GM23338 (cell line): ENCODE measurements around the gene SLC66A3. TPM values are rescaled to one million over a fixed set of nuclear protein-coding genes. Genes with fewer than 3 reads are reported as not detected.

ENCODE experiments used
- ATAC-seq: fragments of 200-7000 bp; cut with Tn5 transposase; 3 replicates; pipeline ENCODE4 v1.9.1; 2020
- DNase-seq: peaks from one replicate; pipeline ENCODE4 v3.0.0-alpha.2; 2015; ENCODE audit warnings: low spot score
- H2AFZ ChIP-seq: fragments of 200-600 bp; sonication (generic); 2 replicates; pipeline ENCODE4 v1.8.0; 2016; ENCODE audit warnings: antibody characterized with exemption, mild to moderate bottlenecking, moderate library complexity
- H3F3A ChIP-seq: fragments of 200-600 bp; sonication (generic); replicated peaks from 2 replicates; pipeline ENCODE4 v1.8.0; 2017; ENCODE audit warnings: antibody characterized with exemption, mixed run types, low read depth
- H3K27ac ChIP-seq: fragments of 200-600 bp; sonication (generic); 2 replicates; pipeline ENCODE4 v1.6.1; 2016; ENCODE audit warnings: low read depth
- H3K27me3 ChIP-seq: fragments of 200-600 bp; sonication (generic); 2 replicates; pipeline ENCODE4 v1.8.0; 2016; ENCODE audit warnings: mild to moderate bottlenecking, mixed run types, moderate library complexity; ENCODE audit not compliant: insufficient read depth
- H3K36me3 ChIP-seq: fragments of 200-600 bp; sonication (generic); 2 replicates; pipeline ENCODE4 v1.8.0; 2016; ENCODE audit warnings: mild to moderate bottlenecking; ENCODE audit not compliant: insufficient read depth
- H3K4me1 ChIP-seq: fragments of 200-600 bp; sonication (generic); 2 replicates; pipeline ENCODE4 v1.8.0; 2016; ENCODE audit warnings: mild to moderate bottlenecking, moderate library complexity; ENCODE audit not compliant: insufficient read depth
- H3K4me2 ChIP-seq: fragments of 200-600 bp; sonication (generic); 2 replicates; pipeline ENCODE4 v1.7.1; 2017; ENCODE audit warnings: mixed run types
- H3K4me3 ChIP-seq: fragments of 200-600 bp; sonication (generic); 2 replicates; pipeline ENCODE4 v1.6.1; 2016; ENCODE audit warnings: mixed run types
- H3K79me2 ChIP-seq: fragments of 200-600 bp; sonication (generic); replicated peaks from 2 replicates; pipeline ENCODE4 v1.8.0; 2017; ENCODE audit warnings: mild to moderate bottlenecking; ENCODE audit not compliant: insufficient read depth
- H3K9me2 ChIP-seq: fragments of 200-600 bp; sonication (generic); 2 replicates; pipeline ENCODE4 v1.8.0; 2017; ENCODE audit not compliant: insufficient read depth
- H4K20me1 ChIP-seq: fragments of 200-600 bp; sonication (generic); replicated peaks from 2 replicates; pipeline ENCODE4 v1.8.0; 2017; ENCODE audit warnings: mild to moderate bottlenecking; ENCODE audit not compliant: insufficient read depth
- H3K27ac Mint-ChIP-seq: 2 replicates; pipeline ENCODE4 v1.8.0; 2020; ENCODE audit warnings: inconsistent platforms, mild to moderate bottlenecking, moderate library complexity, mixed read lengths
- H3K27me3 Mint-ChIP-seq: 3 replicates; pipeline ENCODE4 v1.8.0; 2022; ENCODE audit warnings: low read depth, mild to moderate bottlenecking, moderate library complexity, mixed read lengths, inconsistent platforms; ENCODE audit not compliant: insufficient read depth, poor library complexity
- H3K36me3 Mint-ChIP-seq: 3 replicates; pipeline ENCODE4 v1.8.0; 2021; ENCODE audit warnings: low read depth, mild to moderate bottlenecking, inconsistent platforms, moderate library complexity, mixed read lengths
- H3K4me1 Mint-ChIP-seq: 3 replicates; pipeline ENCODE4 v1.8.0; 2020; ENCODE audit warnings: mild to moderate bottlenecking, inconsistent platforms, mixed read lengths
- H3K4me3 Mint-ChIP-seq: 3 replicates; pipeline ENCODE4 v1.8.0; 2021; ENCODE audit warnings: moderate library complexity, mild to moderate bottlenecking, inconsistent platforms, mixed read lengths
- H3K9me3 Mint-ChIP-seq: 3 replicates; pipeline ENCODE4 v1.8.0; 2020; ENCODE audit warnings: moderate library complexity, mild to moderate bottlenecking, inconsistent platforms, mixed read lengths
- CREB1 ChIP-seq: fragments of 250-450 bp; sonication (Bioruptor Pico); IDR thresholded peaks from 2 replicates; pipeline ENCODE4 v1.5.0; 2020; ENCODE audit warnings: low read depth, mild to moderate bottlenecking, moderate library complexity
- EZH2 ChIP-seq: fragments of 200-600 bp; sonication (generic); IDR thresholded peaks from one replicate; pipeline ENCODE4 v1.8.0; 2017; ENCODE audit warnings: antibody characterized with exemption, mild to moderate bottlenecking, low read depth; ENCODE audit not compliant: unreplicated experiment
- EZH2phosphoT487 ChIP-seq: fragments of 200-600 bp; sonication (generic); IDR thresholded peaks from one replicate; pipeline ENCODE4 v1.8.1; 2018; ENCODE audit warnings: antibody characterized with exemption; ENCODE audit not compliant: unreplicated experiment
- POLR2AphosphoS5 ChIP-seq: IDR thresholded peaks from 2 replicates; pipeline ENCODE4 v1.6.1; 2016; ENCODE audit warnings: antibody characterized with exemption, low read depth
- ZNF114 ChIP-seq: fragments of 250-450 bp; sonication (Bioruptor Pico); IDR thresholded peaks from 2 replicates; pipeline ENCODE4 v1.5.0; 2020; ENCODE audit warnings: mild to moderate bottlenecking, moderate library complexity
- polyA plus RNA-seq: library from polyadenylated mRNA; unstranded; fragments of >200 nt; fragmentation: Nextera tagmentation; extraction: Ambion mirVana; gene quantifications from 2 replicates; pipeline ENCODE4 v1.2.1, GENCODE V29; 2016
- total RNA-seq: library from RNA; depleted of rRNA; stranded (reverse); fragments of >200 nt; shearing (Covaris generic); gene quantifications from 2 replicates; pipeline ENCODE4 v1.2.3, GENCODE V29; 2014
- TF ChIP-seq, protein P1 (sequence below), 2 experiments: fragments of 200-600 bp in 1 of 2; sonication (generic) in 1 of 2; conservative IDR thresholded peaks; 2 replicates each; pipeline versions ENCODE4 v1.5.1 to v1.6.1; 2016 to 2017; ENCODE audit warnings: antibody characterized with exemption in 2 of 2, low read depth in 2 of 2, mild to moderate bottlenecking in 2 of 2, moderate library complexity in 1 of 2
- TF ChIP-seq, protein P2 (sequence below): fragments of 250-450 bp; sonication (Bioruptor Pico); IDR thresholded peaks from 2 replicates; pipeline ENCODE4 v1.5.0; 2020; ENCODE audit warnings: mild to moderate bottlenecking, moderate library complexity

Gene SLC66A3
- total and polyA plus RNA-seq, 2 experiments from 2014 or later = 13.7 to 18.4 TPM

DNA sequence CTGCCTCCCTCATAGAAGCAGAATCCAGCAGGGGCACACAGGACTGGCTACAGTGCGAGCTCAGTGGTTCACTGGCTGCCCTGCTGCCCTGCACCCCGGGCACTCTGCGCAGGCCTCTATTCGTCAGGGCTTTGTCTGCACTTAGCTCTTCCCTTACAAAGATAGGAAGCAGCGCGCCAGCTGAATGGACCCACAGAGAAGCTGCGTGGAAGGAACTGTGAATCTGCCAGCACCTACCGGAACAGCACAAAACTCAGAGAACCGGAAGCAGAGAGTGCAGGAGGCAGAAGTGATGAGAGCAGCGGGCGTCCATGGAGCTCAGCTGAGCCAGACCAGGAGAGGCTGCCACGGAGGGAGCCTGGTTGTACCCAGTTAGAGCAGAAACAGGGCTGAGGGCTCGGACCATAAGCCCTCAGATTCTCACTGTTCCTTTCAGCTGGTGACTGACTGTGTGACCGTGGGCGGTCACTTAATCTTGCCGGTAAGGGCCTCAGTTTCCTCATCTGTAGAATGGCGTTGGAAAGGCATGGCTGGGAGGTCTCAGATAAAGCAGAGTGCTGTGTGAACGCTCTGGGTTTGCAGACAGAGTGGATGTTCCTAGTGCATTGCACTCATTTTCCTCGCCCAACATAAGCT is 23.1 kb upstream of the SLC66A3 start:
- H3K4me3 ChIP-seq = no peak overlapping the region
- no peak for ATAC-seq
- H3K4me2 ChIP-seq = peak overlapping the region; percentile 2; the same call in 1 of the 2 replicates
- H3K9me3 Mint-ChIP-seq = no peaks in the 10 kb centered on the region
- H3K27ac Mint-ChIP-seq = peak overlapping the region; percentile 60; the same call in 1 of the 2 replicates
- peaks cover 9% of the 10 kb centered on the region for H3K4me1 Mint-ChIP-seq
- H3K36me3 Mint-ChIP-seq = no peaks in the 10 kb centered on the region
- TF ChIP-seq EZH2phosphoT487 (no peak), CREB1 (no peak), EZH2 (no peak), POLR2AphosphoS5 (no peak), ZNF114 (no peak)
- TF ChIP-seq, protein P1, sequence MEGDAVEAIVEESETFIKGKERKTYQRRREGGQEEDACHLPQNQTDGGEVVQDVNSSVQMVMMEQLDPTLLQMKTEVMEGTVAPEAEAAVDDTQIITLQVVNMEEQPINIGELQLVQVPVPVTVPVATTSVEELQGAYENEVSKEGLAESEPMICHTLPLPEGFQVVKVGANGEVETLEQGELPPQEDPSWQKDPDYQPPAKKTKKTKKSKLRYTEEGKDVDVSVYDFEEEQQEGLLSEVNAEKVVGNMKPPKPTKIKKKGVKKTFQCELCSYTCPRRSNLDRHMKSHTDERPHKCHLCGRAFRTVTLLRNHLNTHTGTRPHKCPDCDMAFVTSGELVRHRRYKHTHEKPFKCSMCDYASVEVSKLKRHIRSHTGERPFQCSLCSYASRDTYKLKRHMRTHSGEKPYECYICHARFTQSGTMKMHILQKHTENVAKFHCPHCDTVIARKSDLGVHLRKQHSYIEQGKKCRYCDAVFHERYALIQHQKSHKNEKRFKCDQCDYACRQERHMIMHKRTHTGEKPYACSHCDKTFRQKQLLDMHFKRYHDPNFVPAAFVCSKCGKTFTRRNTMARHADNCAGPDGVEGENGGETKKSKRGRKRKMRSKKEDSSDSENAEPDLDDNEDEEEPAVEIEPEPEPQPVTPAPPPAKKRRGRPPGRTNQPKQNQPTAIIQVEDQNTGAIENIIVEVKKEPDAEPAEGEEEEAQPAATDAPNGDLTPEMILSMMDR (conservative IDR thresholded peaks at IDR 0.05; ENCODE audit: low read depth in 2 of 2) = no peak
- TF ChIP-seq, protein P2, sequence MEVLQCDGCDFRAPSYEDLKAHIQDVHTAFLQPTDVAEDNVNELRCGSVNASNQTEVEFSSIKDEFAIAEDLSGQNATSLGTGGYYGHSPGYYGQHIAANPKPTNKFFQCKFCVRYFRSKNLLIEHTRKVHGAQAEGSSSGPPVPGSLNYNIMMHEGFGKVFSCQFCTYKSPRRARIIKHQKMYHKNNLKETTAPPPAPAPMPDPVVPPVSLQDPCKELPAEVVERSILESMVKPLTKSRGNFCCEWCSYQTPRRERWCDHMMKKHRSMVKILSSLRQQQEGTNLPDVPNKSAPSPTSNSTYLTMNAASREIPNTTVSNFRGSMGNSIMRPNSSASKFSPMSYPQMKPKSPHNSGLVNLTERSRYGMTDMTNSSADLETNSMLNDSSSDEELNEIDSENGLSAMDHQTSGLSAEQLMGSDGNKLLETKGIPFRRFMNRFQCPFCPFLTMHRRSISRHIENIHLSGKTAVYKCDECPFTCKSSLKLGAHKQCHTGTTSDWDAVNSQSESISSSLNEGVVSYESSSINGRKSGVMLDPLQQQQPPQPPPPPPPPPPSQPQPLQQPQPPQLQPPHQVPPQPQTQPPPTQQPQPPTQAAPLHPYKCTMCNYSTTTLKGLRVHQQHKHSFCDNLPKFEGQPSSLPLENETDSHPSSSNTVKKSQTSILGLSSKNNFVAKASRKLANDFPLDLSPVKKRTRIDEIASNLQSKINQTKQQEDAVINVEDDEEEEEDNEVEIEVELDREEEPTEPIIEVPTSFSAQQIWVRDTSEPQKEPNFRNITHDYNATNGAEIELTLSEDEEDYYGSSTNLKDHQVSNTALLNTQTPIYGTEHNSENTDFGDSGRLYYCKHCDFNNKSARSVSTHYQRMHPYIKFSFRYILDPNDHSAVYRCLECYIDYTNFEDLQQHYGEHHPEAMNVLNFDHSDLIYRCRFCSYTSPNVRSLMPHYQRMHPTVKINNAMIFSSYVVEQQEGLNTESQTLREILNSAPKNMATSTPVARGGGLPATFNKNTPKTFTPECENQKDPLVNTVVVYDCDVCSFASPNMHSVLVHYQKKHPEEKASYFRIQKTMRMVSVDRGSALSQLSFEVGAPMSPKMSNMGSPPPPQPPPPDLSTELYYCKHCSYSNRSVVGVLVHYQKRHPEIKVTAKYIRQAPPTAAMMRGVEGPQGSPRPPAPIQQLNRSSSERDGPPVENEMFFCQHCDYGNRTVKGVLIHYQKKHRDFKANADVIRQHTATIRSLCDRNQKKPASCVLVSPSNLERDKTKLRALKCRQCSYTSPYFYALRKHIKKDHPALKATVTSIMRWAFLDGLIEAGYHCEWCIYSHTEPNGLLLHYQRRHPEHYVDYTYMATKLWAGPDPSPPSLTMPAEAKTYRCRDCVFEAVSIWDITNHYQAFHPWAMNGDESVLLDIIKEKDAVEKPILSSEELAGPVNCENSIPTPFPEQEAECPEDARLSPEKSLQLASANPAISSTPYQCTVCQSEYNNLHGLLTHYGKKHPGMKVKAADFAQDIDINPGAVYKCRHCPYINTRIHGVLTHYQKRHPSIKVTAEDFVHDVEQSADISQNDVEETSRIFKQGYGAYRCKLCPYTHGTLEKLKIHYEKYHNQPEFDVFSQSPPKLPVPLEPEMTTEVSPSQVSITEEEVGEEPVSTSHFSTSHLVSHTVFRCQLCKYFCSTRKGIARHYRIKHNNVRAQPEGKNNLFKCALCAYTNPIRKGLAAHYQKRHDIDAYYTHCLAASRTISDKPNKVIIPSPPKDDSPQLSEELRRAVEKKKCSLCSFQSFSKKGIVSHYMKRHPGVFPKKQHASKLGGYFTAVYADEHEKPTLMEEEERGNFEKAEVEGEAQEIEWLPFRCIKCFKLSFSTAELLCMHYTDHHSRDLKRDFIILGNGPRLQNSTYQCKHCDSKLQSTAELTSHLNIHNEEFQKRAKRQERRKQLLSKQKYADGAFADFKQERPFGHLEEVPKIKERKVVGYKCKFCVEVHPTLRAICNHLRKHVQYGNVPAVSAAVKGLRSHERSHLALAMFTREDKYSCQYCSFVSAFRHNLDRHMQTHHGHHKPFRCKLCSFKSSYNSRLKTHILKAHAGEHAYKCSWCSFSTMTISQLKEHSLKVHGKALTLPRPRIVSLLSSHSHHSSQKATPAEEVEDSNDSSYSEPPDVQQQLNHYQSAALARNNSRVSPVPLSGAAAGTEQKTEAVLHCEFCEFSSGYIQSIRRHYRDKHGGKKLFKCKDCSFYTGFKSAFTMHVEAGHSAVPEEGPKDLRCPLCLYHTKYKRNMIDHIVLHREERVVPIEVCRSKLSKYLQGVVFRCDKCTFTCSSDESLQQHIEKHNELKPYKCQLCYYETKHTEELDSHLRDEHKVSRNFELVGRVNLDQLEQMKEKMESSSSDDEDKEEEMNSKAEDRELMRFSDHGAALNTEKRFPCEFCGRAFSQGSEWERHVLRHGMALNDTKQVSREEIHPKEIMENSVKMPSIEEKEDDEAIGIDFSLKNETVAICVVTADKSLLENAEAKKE (CRISPR knock-in tag) = no peak
- H3F3A ChIP-seq = peaks cover 4% of the 10 kb centered on the region; the same call in 1 of the 2 replicates
- peak overlapping the region; percentile 100 for H2AFZ ChIP-seq
- H3K27ac ChIP-seq = no peak overlapping the region
- peaks cover 14% of the 10 kb centered on the region for H3K27me3 Mint-ChIP-seq
- H3K27me3 ChIP-seq = no peaks in the 10 kb centered on the region
- no peaks in the 10 kb centered on the region for H4K20me1 ChIP-seq
- no peak for DNase-seq
- H3K4me1 ChIP-seq = peaks cover 9% of the 10 kb centered on the region
- H3K36me3 ChIP-seq = no peaks in the 10 kb centered on the region
- H3K4me3 Mint-ChIP-seq = peak overlapping the region; percentile 83
- H3K9me2 ChIP-seq = no peaks in the 10 kb centered on the region
- no peaks in the 10 kb centered on the region for H3K79me2 ChIP-seq
